HK-2 (cell line): ENCODE measurements around the gene MAU2.
"Not testable (repeated sequence)": the region's sequence is repeated elsewhere in the genome, so short reads cannot be mapped to it uniquely, and the experiment has no call there.

Source experiments
- DNase-seq: peaks from one replicate; pipeline ENCODE4 v3.0.0-alpha.2; 2018; ENCODE audit not compliant: unreplicated experiment

The MAU2 gene

GRCh38 chr19:19384486-19384885, 63.9 kb downstream of the MAU2 start:
- DNase-seq = no peak

GRCh38 chr19:19385131-19385895, 64.7 kb downstream of the MAU2 start:
- DNase-seq = peak; percentile 100

- no peak for DNase-seq
Measured at GRCh38 chr19:19385896-19386869, 65.6 kb downstream of the MAU2 start.

GRCh38 chr19:19387108-19387507, 66.5 kb downstream of the MAU2 start:
- no peak for DNase-seq

GRCh38 chr19:19388568-19389555, 68.2 kb downstream of the MAU2 start:
- no peak for DNase-seq

- not testable (repeated sequence) for DNase-seq
Measured at GRCh38 chr19:19389683-19390082, 69.1 kb downstream of the MAU2 start.

- DNase-seq = not testable (repeated sequence)
Measured at GRCh38 chr19:19394333-19394732, 73.7 kb downstream of the MAU2 start.

- DNase-seq = no peak
Measured at GRCh38 chr19:19399733-19400433, 79.3 kb downstream of the MAU2 start.

- no peak for DNase-seq
Measured at GRCh38 chr19:19402656-19403372, 82.2 kb downstream of the MAU2 start.

GRCh38 chr19:19403373-19403901, 82.8 kb downstream of the MAU2 start:
- no peak for DNase-seq

GRCh38 chr19:19404879-19405860, 84.5 kb downstream of the MAU2 start, which contains the start of gene GATAD2A:
Gene GATAD2A (plus strand): TSS chr19:19405675. CDS start chr19:19465346, 59,671 bp downstream.
- DNase-seq = peak; percentile 96

- peak; percentile 30 for DNase-seq
Measured at GRCh38 chr19:19405971-19406877, 85.6 kb downstream of the MAU2 start.

GRCh38 chr19:19406878-19407632, 86.4 kb downstream of the MAU2 start:
- peak; percentile 27 for DNase-seq

- no peak for DNase-seq
Measured at GRCh38 chr19:19407633-19407930, 87.0 kb downstream of the MAU2 start.
